GM18499 (cell line): Measurements from ENCODE around the gene DYNC2LI1.

ENCODE experiments used
- ATAC-seq: cut with Tn5 transposase; IDR thresholded peaks from one replicate; pipeline ENCODE4 v1.9.1; 2021; ENCODE audit warnings: moderate number of reproducible peaks; ENCODE audit not compliant: insufficient read depth, unreplicated experiment

Gene DYNC2LI1

DNA sequence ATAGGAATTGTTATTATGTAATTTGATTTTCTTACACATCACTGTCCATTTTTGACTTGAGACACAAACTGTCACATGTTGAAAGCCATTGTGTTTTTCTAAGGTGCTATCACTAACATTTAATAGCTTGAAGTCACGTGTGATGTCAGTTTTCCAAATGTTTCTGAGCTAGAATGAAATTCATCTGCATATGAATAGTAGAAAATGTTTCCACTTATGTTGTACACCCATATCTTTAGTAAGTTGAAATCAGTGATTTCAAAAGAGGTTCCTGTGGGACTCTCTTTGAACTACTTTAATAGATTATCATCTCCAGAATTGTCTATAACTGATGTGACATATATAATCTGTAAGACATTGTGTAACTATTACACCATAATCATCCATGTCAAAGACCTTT lies 37.0 kb downstream of the DYNC2LI1 start:
- no peak for ATAC-seq

DNA sequence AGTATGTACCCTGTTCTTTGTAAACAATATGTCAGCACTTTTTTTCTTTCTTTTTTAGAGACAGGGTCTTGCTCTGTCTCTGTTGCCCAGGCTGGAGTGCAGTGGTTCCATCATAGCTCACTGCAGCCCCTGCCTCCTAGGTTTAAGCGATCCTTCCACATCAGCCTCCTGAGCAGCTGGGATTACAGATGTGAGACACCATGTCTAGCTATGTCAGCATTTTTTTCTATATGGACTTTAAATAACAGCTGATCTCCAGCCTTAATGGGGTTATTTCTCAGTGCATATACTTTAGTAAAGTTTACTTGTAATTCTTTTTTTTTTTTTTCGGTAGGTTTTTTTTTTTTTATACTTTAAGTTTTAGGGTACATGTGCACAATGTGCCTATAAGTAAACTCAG lies 38.2 kb downstream of the DYNC2LI1 start:
- no peak for ATAC-seq

DNA sequence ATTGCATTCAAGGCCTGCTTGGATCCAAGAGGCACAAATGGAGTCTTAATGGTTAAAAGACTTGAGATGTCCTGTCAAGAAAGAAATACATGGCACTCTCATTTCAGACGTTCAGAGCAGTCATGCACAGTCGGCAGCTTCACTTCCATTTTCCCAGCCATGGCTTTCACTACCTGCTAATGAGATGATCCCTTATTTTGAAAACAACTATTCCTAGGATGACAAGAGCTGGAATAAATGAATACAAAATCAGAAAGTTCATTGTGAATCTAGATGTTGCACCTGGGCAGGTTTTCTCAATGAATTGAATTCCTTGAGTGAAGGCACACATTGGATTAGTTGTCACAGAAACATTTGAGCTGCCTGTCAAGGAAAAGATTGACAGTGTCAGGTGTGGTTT lies 39.1 kb downstream of the DYNC2LI1 start:
- ATAC-seq = no peak

DNA sequence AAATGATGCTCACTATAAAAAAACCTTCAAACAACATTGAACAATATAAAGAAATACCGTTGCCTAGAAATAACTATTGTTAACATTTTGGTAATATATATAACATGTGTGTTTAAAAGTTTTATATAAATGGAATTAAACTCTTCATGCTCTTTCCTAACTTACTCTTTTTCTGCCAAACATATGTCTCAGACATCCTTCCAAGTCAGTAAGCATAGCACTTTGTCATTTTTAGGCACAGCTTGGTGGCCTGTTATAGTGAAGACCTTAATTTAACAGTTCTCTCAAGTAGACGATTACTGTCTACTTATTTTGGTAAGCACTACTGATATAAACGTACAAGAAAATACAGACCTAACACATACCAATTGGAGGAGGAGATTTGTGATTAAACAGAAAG lies 40.9 kb downstream of the DYNC2LI1 start:
- no peak for ATAC-seq

DNA sequence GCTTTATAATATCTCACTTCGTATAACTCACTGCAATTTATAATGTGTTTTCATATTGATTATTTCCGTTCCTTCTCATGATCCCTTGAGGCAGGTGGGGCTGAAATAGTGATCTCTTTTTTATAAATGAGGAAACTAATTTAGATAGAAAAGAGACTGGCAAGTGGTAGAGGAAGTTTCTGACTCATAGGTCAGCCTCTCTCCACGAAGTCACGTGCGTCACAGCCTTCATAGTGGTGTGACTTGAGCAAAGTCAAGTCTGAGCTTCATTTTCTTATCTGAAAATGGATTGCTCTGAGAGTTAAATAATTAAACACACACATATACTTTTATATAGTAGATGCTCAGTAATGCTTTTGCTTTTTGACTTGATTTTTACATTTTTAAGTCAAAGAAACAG lies 44.9 kb downstream of the DYNC2LI1 start:
- no peak for ATAC-seq

DNA sequence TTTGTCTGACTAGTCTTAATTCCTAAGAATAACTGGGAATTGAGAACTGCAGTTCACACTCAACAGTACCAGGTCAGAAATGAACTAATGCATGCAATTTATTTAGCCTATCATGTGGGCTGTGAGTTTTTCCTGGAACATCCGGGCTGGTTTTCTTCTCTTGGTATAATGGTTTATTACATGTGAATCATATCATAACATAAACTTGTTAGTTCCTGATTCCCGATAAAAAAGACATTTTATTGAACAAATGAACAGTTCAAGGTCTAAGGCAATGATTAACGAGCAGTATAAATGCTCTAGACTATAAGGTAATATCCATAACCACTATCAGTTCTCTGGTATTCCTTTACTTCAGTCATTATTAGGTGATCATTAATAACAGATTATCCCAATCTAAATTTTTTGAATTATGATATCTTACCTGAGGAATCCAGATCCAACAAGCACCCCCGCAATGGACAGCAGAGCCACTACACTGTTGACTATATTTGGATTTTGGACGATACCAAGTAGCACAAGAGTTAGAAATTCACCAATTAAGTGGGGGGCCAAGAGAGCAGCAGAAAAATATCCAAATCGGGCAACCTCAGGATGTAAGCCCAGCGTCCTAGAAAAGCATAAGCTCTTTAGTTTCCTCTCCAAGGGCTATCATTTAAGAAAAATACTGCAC lies 45.8 kb downstream of the DYNC2LI1 start:
- no peak for ATAC-seq

- ATAC-seq = no peak
These were observed 49.0 kb downstream of the DYNC2LI1 start for GRCh38 chr2:43822839-43823238.

GRCh38 chr2:43823751-43824150 lies 49.9 kb downstream of the DYNC2LI1 start:
- no peak for ATAC-seq

DNA sequence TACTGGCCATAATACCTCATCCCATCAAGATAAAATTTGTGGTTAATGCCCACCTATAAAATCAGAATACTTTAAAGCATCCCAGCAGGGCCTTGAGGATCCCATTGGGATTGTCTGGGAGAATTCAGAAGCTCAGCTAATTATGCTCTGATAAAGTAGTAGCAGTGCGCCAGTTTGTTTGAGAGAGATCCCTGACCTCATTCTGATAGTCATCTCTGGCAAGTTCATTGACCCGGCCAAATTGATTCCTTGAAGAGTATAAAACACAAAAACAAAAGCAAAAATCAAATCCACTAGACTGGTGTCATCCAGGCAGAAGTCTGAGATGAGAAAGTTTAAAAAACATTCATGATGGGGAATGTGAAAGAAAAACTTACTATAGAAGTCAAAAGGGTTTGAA lies 50.7 kb downstream of the DYNC2LI1 start:
- ATAC-seq = no peak

- no peak for ATAC-seq
These were observed 51.2 kb downstream of the DYNC2LI1 start for GRCh38 chr2:43824951-43825493.

DNA sequence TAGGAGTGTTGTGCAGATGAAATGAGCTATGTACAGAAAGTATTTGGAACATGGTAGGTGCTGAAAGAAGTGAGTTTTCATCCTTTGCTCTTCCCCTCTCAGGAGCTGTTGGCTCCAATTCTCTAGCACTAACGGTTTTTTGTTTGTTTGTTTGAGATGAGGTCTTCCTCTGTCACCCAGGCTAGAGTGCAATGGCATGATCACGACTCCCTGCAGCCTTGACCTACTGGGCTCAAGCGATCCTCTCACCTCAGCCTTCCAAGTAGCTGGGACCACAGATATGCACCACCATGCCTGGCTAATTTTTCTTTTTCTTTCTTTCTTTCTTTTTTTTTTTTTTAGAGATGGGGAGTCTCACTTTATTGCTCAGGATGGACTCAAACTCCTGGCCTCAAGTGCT lies 52.0 kb downstream of the DYNC2LI1 start:
- no peak for ATAC-seq

DNA sequence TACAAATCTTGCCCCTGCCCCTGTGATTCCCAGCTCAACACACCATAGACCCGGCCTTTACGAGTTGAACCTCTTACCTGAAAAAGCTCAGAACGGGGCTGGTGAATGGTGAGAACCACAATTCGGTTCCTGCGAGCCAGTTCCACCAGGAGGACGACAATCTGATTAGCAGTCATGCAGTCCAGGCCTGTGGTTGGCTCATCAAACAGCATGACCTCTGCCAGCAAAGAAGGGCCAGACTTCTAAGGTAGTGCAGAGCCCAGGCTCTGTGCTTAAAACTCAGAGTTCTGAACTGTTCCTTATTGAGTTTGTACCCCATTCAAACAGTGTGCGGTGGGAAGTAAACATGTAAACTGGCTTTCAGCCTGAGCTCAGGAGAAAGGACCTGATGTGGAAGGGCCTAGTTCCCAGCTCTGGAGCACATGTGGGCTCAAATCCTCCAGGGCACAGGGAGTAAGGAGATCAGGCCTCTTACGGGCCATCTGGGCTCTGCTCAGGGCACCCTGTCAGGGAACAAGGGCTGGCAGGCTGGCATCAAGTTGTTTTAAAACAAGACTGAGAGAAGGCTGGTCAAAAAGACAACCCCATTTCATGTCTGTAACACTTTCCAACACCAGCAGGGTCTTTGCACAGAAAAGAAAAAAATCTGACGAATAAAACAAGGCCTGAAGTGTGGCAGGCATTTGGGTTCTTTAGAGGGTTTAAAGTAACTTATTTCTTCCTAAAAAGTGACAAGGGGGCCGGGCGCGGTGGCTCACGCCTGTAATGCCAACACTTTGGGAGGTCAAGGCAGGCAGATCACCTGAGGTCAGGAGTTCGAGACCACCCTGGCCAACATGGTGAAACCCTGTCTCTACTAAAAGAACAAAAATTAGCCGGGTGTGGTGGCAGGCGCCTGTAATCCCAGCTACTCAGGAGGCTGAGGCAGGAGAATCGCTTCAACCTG lies 52.7 kb downstream of the DYNC2LI1 start:
- ATAC-seq = no peak

DNA sequence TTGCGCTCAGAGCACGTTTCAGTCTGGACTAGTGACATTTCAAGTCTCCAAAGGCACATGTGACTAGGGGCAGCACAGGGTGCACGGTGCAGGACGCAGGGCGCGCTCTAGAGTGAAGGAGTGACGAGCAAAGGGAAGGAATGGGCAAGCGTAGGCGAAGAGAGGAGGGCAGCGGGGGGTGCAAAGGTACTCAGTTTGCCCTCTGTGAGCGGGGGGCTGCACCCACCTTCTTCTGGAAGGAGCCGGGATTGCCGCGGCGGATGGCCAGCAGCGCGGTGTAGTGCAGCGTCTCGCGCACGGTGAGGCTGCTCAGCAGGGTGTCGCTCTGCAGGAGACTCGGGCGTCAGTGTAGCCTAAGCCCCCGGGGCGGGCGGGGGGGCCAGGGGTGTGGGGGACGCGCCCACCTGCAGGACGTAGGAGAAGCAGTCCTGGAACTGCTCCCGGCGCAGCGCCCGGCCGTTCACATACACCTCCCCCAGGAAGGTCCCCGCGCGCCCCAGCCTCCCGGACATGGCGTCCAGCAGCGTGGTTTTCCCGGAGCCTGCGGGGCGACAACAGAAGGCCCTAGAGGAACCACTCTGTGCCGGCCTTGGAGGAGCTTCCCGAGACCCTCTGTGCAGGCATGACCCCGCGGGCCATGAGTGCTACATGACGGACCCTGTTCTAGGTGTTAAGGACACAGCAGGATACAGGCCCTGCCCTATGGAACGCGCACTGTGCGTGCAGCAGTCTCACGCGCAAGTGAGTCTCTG lies 57.9 kb downstream of the DYNC2LI1 start:
- ATAC-seq = no peak

GRCh38 chr2:43832457-43832856 lies 58.6 kb downstream of the DYNC2LI1 start:
- no peak for ATAC-seq

DNA sequence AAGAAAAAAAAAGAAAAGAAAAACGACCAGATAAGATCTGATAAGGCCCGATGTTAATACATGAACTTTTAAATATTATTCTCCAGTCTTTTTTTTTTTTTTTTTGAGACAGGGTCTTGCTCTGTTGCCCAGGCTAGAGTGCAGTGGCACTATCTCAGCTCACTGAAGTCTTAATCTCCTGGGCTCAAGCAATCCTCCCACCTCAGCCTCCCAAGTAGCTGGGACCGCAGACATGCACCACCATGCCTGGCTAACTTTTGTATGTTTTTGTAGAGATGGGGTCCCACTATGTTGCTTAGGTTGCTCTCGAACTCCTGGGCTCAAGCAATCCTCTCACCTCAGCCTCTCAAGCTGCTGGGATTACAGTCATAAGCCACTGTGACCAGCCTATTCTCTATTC lies 63.2 kb downstream of the DYNC2LI1 start:
- ATAC-seq = no peak

GRCh38 chr2:43837831-43838559 lies 64.2 kb downstream of the DYNC2LI1 start:
- ATAC-seq = no peak

DNA sequence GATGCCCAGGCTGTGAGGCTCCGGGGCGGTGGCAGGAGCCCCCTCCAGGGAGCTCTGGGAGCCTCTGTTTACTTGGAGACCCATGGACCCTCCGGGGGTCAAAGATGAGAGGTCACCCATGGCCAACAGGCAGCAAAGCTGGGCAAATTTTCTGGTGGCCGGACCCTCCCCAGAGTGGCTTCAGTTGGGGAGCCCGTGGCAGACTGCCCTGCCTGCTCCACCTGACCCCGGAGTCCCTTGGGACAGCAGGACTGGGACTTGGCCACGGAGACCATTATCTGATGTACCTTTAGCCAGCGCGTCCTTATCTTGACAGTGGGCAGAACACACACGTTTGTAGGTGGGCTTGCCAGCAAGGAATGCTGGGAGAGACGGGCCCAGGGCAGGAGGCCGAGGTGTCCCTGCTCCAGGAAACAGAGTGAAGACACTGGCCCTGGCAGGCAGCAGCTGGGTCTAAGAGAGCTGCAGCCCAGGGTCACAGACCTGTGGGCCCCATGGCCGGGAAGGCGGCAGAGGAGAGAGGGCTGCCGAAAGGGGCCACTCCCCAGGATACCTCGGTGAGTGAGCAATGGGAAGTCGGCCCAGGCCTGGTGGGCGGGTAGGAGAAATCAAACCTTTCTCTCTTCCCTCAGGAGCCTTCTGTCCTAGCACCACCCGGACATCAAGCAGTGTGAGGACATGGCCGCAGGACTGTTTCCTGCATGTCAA lies 64.9 kb downstream of the DYNC2LI1 start, which contains the start of the genes ABCG5 and ABCG8:
Gene ABCG5 (minus strand): TSS at position 280 of the 708 bp plus-strand sequence. CDS start 160 bp downstream, at position 120.
Gene ABCG8 (plus strand): TSS at position 412 of the 708 bp plus-strand sequence. CDS start 83 bp downstream, at position 495.
- ATAC-seq = no peak

- no peak for ATAC-seq
These were observed 66.1 kb downstream of the DYNC2LI1 start for GRCh38 chr2:43839776-43840564.
